Neuron (in vitro differentiated cells): ENCODE measurements around the gene DRAXIN.

Experiments
- H2AFZ ChIP-seq: one replicate; pipeline ENCODE4 v1.6.1; 2013; ENCODE audit warnings: low read depth, mild to moderate bottlenecking, inconsistent platforms, low read length, moderate library complexity
- H3K27me3 ChIP-seq: one replicate; pipeline ENCODE4 v1.6.1; 2013; ENCODE audit warnings: low read length; ENCODE audit not compliant: insufficient read depth
- H3K36me3 ChIP-seq: one replicate; pipeline ENCODE4 v1.6.1; 2013; ENCODE audit warnings: low read length; ENCODE audit not compliant: insufficient read depth
- H3K4me1 ChIP-seq: one replicate; pipeline ENCODE4 v1.6.1; 2013; ENCODE audit warnings: low read length; ENCODE audit not compliant: insufficient read depth
- H3K4me3 ChIP-seq: 2 replicates; pipeline ENCODE4 v1.5.1; 2013; ENCODE audit warnings: mild to moderate bottlenecking, low read length, moderate library complexity
- H3K9me3 ChIP-seq: one replicate; pipeline ENCODE4 v1.6.1; 2013; ENCODE audit warnings: low read length

Gene DRAXIN

DNA sequence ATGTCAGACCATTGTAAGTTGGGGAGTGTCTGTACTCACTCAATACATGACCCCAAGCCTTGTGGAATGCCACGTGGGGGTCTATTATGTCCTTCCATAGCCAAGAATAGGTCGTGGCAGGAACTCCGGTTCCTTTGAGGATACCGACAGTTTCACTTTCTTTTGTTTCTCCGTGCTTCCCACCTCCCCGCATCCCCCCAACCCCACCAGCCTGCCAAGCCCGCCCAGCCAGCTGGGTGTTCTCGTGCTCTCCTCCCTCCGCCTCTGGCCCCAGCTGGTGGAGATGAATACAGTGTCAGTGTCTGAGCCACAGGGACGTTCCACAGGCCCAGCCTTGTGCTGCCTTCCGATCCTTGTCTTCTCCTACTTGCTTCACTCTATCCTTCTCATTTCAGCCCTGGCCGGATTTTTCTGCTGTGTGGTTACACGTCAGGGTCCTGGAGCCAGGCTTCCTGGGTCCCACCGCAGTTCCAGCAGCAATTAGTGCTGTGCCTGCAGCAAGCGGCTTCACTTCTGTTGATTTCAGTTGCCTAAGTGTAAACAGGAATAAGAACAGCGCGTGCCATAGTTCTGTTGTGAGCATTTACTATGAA, 40.3 kb downstream of the DRAXIN start:
- H3K27me3 ChIP-seq: no peaks in the 10 kb centered on the region
- H3K4me1 ChIP-seq: peaks cover 24% of the 10 kb centered on the region
- H3K4me3 ChIP-seq: peak overlapping the region; percentile 15
- H3K36me3 ChIP-seq: no peaks in the 10 kb centered on the region
- no peaks in the 10 kb centered on the region for H3K9me3 ChIP-seq
- no peak overlapping the region for H2AFZ ChIP-seq

DNA sequence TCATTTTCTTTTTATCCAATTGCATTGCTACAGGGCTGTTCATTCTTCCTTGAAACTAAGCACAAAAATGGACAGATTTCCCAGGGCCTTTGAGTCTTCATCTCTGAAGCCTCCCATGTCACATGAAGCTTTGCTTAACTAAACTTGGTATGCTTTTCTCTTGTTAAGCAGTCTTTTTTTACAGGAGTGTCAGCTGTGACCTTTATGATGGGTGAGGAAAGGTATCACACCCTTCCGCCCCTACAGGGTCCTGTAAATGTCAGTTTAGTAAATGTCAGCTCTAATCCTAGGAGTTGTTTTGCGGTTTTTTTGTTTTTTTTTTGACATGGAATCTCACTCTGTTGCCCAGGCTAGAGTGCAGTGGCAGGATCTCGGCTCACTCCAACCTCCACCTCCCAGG, 41.8 kb downstream of the DRAXIN start:
- no peak overlapping the region for H3K4me3 ChIP-seq
- H2AFZ ChIP-seq: no peak overlapping the region
- no peaks in the 10 kb centered on the region for H3K27me3 ChIP-seq
- no peaks in the 10 kb centered on the region for H3K36me3 ChIP-seq
- no peaks in the 10 kb centered on the region for H3K9me3 ChIP-seq
- H3K4me1 ChIP-seq: peaks cover 32% of the 10 kb centered on the region

- H3K4me3 ChIP-seq: peak overlapping the region; percentile 92
- H3K36me3 ChIP-seq: no peaks in the 10 kb centered on the region
- no peaks in the 10 kb centered on the region for H3K27me3 ChIP-seq
- no peaks in the 10 kb centered on the region for H3K9me3 ChIP-seq
- peak overlapping the region; percentile 20 for H2AFZ ChIP-seq
- H3K4me1 ChIP-seq: peaks cover 32% of the 10 kb centered on the region
These were observed 44.0 kb downstream of the DRAXIN start for GRCh38 chr1:11735531-11735853.

DNA sequence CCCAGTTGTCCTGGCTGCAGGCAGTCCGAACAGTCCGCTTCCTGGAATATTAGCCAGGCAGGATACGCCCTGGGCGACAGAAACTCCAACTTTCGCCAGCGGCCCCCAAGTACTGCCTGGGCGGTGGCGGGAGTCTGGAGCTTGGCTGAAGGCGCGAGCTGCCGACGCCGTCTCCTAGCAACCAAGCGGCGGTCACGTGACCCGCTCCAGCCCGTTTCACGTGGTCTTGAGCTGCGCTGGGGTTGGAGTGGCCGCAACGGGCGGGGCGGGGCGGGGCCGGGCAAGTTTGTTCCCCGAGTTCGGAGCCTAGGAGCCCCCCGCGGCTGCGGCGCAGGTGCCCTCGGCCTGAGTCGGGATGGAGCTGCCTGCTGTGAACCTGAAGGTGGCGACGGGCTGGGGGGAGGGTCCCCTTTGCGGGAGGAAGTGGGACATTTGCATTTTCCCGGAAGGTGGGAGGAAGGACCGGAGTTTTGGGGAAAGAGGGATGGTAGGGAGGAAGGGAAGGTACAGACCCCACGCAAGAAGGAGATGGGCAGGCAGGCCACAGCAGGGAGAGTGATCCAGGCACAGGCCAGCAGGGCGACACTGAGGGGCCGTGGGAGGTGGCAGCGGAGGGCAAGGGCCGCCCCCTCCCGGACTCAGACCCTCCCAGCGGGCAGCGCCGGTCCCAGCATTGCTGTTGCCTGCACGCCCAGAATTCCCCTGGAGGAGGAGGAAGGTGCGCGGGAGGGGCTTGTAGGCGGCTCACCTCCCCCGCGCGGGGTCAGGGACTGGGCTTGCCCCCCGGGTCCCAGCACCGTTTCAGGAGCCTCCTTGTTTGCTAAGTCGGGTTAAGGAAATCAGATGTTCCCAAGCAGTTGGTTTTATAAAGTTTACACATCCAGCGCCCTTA, 44.6 kb downstream of the DRAXIN start, which contains the start of gene AGTRAP:
TSS of gene AGTRAP (plus strand) at position 283 of the 892 bp plus-strand sequence. CDS start at position 356, 73 bp downstream.
- Histone ChIP-seq H3K36me3 (no peaks in the 10 kb centered on the region), H3K4me1 (peaks cover 32% of the 10 kb centered on the region), H3K9me3 (no peaks in the 10 kb centered on the region), H3K27me3 (no peaks in the 10 kb centered on the region), H2AFZ (peak within 1 kb of the TSS; percentile 75), H3K4me3 (peak within 1 kb of the TSS; percentile 92)

GRCh38 chr1:11736746-11737639, 45.5 kb downstream of the DRAXIN start:
- peak overlapping the region; percentile 92 for H3K4me3 ChIP-seq
- no peaks in the 10 kb centered on the region for H3K27me3 ChIP-seq
- no peaks in the 10 kb centered on the region for H3K9me3 ChIP-seq
- H2AFZ ChIP-seq: peak overlapping the region; percentile 75
- H3K4me1 ChIP-seq: peaks cover 26% of the 10 kb centered on the region
- no peaks in the 10 kb centered on the region for H3K36me3 ChIP-seq

DNA sequence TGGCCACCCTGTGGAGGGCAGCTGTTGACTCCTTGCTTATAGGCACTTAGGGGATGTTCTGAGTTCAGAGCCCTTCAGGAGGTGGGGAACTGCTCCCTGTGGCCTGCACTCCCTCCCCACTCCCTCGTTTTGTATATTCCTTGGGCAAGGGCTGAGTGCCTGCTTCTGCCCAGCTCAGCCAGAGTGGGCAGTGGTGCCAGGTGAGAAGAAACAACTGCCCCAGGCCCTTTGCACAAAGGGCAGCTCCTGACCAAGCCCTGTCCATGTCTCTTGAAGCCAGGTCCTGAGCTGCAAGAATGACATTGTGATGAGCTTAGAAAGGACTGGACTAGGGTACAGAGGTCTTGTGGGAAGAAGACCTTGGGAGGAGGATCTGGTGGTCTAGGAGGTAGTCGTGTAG, 46.6 kb downstream of the DRAXIN start:
- H3K4me3 ChIP-seq: no peak overlapping the region
- H3K27me3 ChIP-seq: no peaks in the 10 kb centered on the region
- H3K36me3 ChIP-seq: no peaks in the 10 kb centered on the region
- H3K4me1 ChIP-seq: peaks cover 16% of the 10 kb centered on the region
- H3K9me3 ChIP-seq: no peaks in the 10 kb centered on the region
- no peak overlapping the region for H2AFZ ChIP-seq

- Histone ChIP-seq H3K9me3 (no peaks in the 10 kb centered on the region), H3K4me1 (peaks cover 14% of the 10 kb centered on the region), H3K36me3 (no peaks in the 10 kb centered on the region), H2AFZ (no peak overlapping the region), H3K4me3 (no peak overlapping the region), H3K27me3 (no peaks in the 10 kb centered on the region)
These were observed 47.3 kb downstream of the DRAXIN start for GRCh38 chr1:11738783-11739182.

- H2AFZ ChIP-seq: no peak overlapping the region
- H3K9me3 ChIP-seq: no peaks in the 10 kb centered on the region
- H3K36me3 ChIP-seq: no peaks in the 10 kb centered on the region
- no peak overlapping the region for H3K4me3 ChIP-seq
- H3K4me1 ChIP-seq: peaks cover 11% of the 10 kb centered on the region
- H3K27me3 ChIP-seq: no peaks in the 10 kb centered on the region
These were observed 49.0 kb downstream of the DRAXIN start for GRCh38 chr1:11740258-11741192.

GRCh38 chr1:11741482-11741881, 50.0 kb downstream of the DRAXIN start:
- no peak overlapping the region for H2AFZ ChIP-seq
- H3K4me1 ChIP-seq: peaks cover 8% of the 10 kb centered on the region
- no peak overlapping the region for H3K4me3 ChIP-seq
- no peaks in the 10 kb centered on the region for H3K9me3 ChIP-seq
- peaks cover 4% of the 10 kb centered on the region for H3K36me3 ChIP-seq
- no peaks in the 10 kb centered on the region for H3K27me3 ChIP-seq

GRCh38 chr1:11741919-11742558, 50.5 kb downstream of the DRAXIN start:
- peaks cover 7% of the 10 kb centered on the region for H3K36me3 ChIP-seq
- H2AFZ ChIP-seq: no peak overlapping the region
- H3K9me3 ChIP-seq: no peaks in the 10 kb centered on the region
- no peak overlapping the region for H3K4me3 ChIP-seq
- H3K4me1 ChIP-seq: peaks cover 5% of the 10 kb centered on the region
- no peaks in the 10 kb centered on the region for H3K27me3 ChIP-seq

- H3K4me3 ChIP-seq: no peak overlapping the region
- peaks cover 21% of the 10 kb centered on the region for H3K36me3 ChIP-seq
- no peak overlapping the region for H2AFZ ChIP-seq
- H3K4me1 ChIP-seq: no peaks in the 10 kb centered on the region
- no peaks in the 10 kb centered on the region for H3K9me3 ChIP-seq
- no peaks in the 10 kb centered on the region for H3K27me3 ChIP-seq
These were observed 52.8 kb downstream of the DRAXIN start for GRCh38 chr1:11744287-11744686.

DNA sequence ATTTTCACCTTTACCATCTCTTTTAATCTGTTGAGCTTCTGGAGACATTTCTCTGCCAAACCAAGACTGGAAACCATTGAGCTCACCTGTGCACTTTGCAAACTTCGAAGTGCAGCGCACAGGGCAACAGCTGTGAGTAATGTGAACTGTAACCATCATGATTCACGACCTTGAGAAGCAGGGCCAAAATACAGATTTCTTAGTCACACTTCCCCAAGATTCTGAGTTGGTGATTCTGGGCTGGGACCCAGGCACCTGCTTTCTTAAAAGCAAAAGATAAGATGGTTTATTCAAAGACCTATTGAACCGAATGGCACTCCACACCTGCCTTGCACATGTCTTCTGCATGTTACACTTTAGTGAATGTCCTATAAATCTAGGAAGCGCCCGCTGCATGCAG, 54.6 kb downstream of the DRAXIN start:
- Histone ChIP-seq H3K27me3 (no peaks in the 10 kb centered on the region), H3K36me3 (peaks cover 29% of the 10 kb centered on the region), H3K9me3 (no peaks in the 10 kb centered on the region), H2AFZ (no peak overlapping the region), H3K4me1 (no peaks in the 10 kb centered on the region), H3K4me3 (no peak overlapping the region)
